WTC11 (cell line): ENCODE data around the gene HDHD2. TPM values are rescaled to one million over a fixed set of nuclear protein-coding genes. Genes with fewer than 3 reads are reported as not detected.

Source experiments
- ATAC-seq: fragments of 200-7000 bp; cut with Tn5 transposase; 2 replicates; pipeline ENCODE4 v1.10.0; 2021; ENCODE audit warnings: mild to moderate bottlenecking, moderate library complexity
- CTCF ChIA-PET: fragments of 300-600 bp; sonication (Branson Sonifier 250); formaldehyde crosslinking; loops from one replicate; lab custom pipeline; 2021; ENCODE audit warnings: antibody characterized with exemption; lab: Charles Lee
- POLR2A ChIA-PET: fragments of 350-600 bp; sonication (Branson Sonifier 250); formaldehyde crosslinking; loops from one replicate; lab custom pipeline; 2021; ENCODE audit warnings: antibody characterized with exemption; lab: Charles Lee
- DNase-seq: peaks from one replicate; pipeline ENCODE4 v3.0.0; 2021; ENCODE audit warnings: low spot score
- H3K27ac Mint-ChIP-seq: 2 replicates; pipeline ENCODE4 v1.8.0; 2021; ENCODE audit warnings: mixed read lengths
- H3K27me3 Mint-ChIP-seq: 2 replicates; pipeline ENCODE4 v1.8.0; 2021; ENCODE audit warnings: low read depth, mild to moderate bottlenecking, moderate library complexity, mixed read lengths
- H3K36me3 Mint-ChIP-seq: 2 replicates; pipeline ENCODE4 v1.8.0; 2021; ENCODE audit warnings: mixed read lengths
- H3K4me1 Mint-ChIP-seq: 2 replicates; pipeline ENCODE4 v1.8.0; 2022; ENCODE audit warnings: mixed read lengths
- H3K4me3 Mint-ChIP-seq: 2 replicates; pipeline ENCODE4 v1.8.0; 2021; ENCODE audit warnings: mild to moderate bottlenecking, moderate library complexity, mixed read lengths
- H3K9me3 Mint-ChIP-seq: 2 replicates; pipeline ENCODE4 v1.8.0; 2021; ENCODE audit warnings: mixed read lengths
- AFF4 ChIP-seq: sonication (generic); formaldehyde crosslinking; IDR thresholded peaks from 2 replicates; pipeline ENCODE4 v1.8.1; 2023; ENCODE audit warnings: mild to moderate bottlenecking, missing genetic modification reagents, borderline replicate concordance
- JAZF1 ChIP-seq: fragments of 250-450 bp; sonication (Bioruptor Pico); IDR thresholded peaks from 2 replicates; pipeline ENCODE4 v1.9.0; 2021; ENCODE audit warnings: moderate library complexity, mild to moderate bottlenecking, inconsistent platforms
- NFE2L1 ChIP-seq: sonication (generic); formaldehyde crosslinking; IDR thresholded peaks from 2 replicates; pipeline ENCODE4 v1.8.1; 2023; ENCODE audit warnings: missing genetic modification reagents
- STAT6 ChIP-seq: sonication (generic); formaldehyde crosslinking; conservative IDR thresholded peaks from 2 replicates; pipeline ENCODE4 v1.8.1; 2023; ENCODE audit warnings: mild to moderate bottlenecking, low read depth, missing genetic modification reagents, moderate library complexity
- TP53 ChIP-seq: sonication (generic); formaldehyde crosslinking; IDR thresholded peaks from 2 replicates; pipeline ENCODE4 v1.8.1; 2023; ENCODE audit warnings: mild to moderate bottlenecking, missing genetic modification reagents
- ZBTB43 ChIP-seq: sonication (generic); formaldehyde crosslinking; IDR thresholded peaks from 2 replicates; pipeline ENCODE4 v1.8.1; 2023; ENCODE audit warnings: mild to moderate bottlenecking, missing genetic modification reagents
- ZNF263 ChIP-seq: sonication (generic); formaldehyde crosslinking; IDR thresholded peaks from 2 replicates; pipeline ENCODE4 v1.8.1; 2022; ENCODE audit warnings: low read depth, mild to moderate bottlenecking, moderate library complexity, missing genetic modification reagents
- total RNA-seq: library from RNA; stranded (reverse); gene quantifications from 3 replicates; pipeline ENCODE4 v1.2.3, GENCODE V29; 2021
- TF ChIP-seq, protein P1 (sequence below): fragments of 250-450 bp; sonication (Bioruptor Pico); conservative IDR thresholded peaks from 2 replicates; pipeline ENCODE4 v1.9.0; 2021; ENCODE audit warnings: mild to moderate bottlenecking
- TF ChIP-seq, protein P2 (sequence below): fragments of 200-600 bp; IDR thresholded peaks from 2 replicates; pipeline ENCODE4 v1.8.0; 2022; ENCODE audit warnings: antibody characterized with exemption
- TF ChIP-seq, protein P3 (sequence below): sonication (generic); formaldehyde crosslinking; IDR thresholded peaks from 2 replicates; pipeline ENCODE4 v1.8.0; 2023; ENCODE audit warnings: missing genetic modification reagents
- TF ChIP-seq, protein P4 (sequence below): sonication (generic); formaldehyde crosslinking; IDR thresholded peaks from 2 replicates; pipeline ENCODE4 v1.8.1; 2022; ENCODE audit warnings: mild to moderate bottlenecking, missing genetic modification reagents, moderate library complexity, borderline replicate concordance

The HDHD2 gene
- total RNA-seq, 1 experiment from 2014 or later: 42.1 TPM

DNA sequence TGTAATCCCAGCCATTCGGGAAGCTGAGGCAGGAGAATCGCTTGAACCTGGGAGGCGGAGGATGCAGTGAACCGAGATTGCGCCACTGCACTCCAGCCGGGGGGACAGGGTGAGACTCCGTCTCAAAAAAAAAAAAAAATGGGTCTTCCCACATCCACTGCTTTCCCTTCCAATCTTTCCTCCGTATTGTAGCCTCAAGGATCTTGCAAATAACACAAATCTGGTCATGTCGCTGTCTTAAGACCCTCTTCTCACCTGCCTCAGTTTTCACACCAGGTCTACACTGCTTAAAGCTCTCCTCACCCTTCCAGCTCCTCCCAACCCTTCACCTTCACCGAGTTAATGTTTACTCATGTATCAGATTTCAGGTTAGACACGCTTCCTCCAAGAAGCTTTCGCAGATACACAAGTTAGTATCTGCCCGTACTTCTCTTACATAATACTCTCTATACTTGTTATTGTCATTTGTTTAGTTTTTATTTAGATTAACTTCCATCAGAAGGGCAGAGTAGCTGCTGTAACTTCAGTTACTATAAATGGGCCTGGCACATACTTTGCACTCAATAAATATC lies 24.3 kb upstream of the HDHD2 start (continued):
- no peak for TF ChIP-seq ZBTB43 (CRISPR knock-in tag)
- TF ChIP-seq, protein P1, sequence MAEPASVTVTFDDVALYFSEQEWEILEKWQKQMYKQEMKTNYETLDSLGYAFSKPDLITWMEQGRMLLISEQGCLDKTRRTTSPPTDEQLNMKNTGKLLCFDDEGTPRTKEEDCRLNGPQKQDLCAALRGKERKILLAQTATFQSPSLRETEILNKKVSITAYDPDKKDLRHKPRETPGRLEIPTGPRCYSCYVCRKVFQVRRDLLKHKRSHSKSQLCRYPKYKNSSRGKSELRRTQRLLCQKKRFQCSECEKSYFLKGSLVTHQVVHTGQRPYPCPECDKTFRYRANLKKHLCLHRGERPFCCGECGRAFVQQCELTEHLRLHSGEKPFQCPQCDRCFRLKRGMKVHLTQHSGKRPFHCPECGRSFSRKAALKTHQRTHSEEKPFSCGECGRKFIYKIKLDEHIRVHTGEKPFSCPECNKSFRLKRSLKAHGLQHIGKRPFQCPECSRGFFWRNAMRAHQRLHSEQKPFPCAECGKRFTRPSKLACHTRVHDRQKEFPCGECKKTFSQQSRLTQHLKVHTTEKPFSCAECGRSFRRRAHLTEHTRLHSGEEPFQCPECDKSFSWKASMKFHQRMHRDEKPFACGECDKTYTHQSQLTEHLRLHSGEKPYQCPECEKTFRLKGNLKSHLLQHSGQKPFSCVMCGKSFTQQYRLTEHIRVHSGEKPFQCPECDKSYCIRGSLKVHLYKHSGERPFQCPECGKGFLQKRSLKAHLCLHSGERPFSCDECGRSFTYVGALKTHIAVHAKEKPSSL: no peak

- ChIA-PET POLR2A (no interaction called here), CTCF (no interaction called here)
- peaks cover 2% of the 10 kb centered on the region; the same call in 1 of the 2 replicates for H3K27me3 Mint-ChIP-seq
- H3K9me3 Mint-ChIP-seq: no peaks in the 10 kb centered on the region
- TF ChIP-seq, protein P2, sequence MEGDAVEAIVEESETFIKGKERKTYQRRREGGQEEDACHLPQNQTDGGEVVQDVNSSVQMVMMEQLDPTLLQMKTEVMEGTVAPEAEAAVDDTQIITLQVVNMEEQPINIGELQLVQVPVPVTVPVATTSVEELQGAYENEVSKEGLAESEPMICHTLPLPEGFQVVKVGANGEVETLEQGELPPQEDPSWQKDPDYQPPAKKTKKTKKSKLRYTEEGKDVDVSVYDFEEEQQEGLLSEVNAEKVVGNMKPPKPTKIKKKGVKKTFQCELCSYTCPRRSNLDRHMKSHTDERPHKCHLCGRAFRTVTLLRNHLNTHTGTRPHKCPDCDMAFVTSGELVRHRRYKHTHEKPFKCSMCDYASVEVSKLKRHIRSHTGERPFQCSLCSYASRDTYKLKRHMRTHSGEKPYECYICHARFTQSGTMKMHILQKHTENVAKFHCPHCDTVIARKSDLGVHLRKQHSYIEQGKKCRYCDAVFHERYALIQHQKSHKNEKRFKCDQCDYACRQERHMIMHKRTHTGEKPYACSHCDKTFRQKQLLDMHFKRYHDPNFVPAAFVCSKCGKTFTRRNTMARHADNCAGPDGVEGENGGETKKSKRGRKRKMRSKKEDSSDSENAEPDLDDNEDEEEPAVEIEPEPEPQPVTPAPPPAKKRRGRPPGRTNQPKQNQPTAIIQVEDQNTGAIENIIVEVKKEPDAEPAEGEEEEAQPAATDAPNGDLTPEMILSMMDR: no peak
- TF ChIP-seq NFE2L1 (CRISPR knock-in tag) (no peak), JAZF1 (no peak), AFF4 (no peak), STAT6 (no peak), TP53 (CRISPR knock-in tag) (no peak), ZNF263 (CRISPR knock-in tag) (no peak)
- TF ChIP-seq, protein P3, sequence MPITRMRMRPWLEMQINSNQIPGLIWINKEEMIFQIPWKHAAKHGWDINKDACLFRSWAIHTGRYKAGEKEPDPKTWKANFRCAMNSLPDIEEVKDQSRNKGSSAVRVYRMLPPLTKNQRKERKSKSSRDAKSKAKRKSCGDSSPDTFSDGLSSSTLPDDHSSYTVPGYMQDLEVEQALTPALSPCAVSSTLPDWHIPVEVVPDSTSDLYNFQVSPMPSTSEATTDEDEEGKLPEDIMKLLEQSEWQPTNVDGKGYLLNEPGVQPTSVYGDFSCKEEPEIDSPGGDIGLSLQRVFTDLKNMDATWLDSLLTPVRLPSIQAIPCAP (CRISPR knock-in tag): no peak
- TF ChIP-seq, protein P4, sequence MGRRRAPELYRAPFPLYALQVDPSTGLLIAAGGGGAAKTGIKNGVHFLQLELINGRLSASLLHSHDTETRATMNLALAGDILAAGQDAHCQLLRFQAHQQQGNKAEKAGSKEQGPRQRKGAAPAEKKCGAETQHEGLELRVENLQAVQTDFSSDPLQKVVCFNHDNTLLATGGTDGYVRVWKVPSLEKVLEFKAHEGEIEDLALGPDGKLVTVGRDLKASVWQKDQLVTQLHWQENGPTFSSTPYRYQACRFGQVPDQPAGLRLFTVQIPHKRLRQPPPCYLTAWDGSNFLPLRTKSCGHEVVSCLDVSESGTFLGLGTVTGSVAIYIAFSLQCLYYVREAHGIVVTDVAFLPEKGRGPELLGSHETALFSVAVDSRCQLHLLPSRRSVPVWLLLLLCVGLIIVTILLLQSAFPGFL: no peak
- H3K36me3 Mint-ChIP-seq: no peaks in the 10 kb centered on the region
- no peak overlapping the region for H3K4me3 Mint-ChIP-seq
- H3K27ac Mint-ChIP-seq: no peak overlapping the region
- no peak for DNase-seq
- no peaks in the 10 kb centered on the region for H3K4me1 Mint-ChIP-seq
- ATAC-seq: no peak
Observed at GRCh38 chr18:47172476-47172875, 22.2 kb upstream of the HDHD2 start.
